Measurements from ENCODE around the gene POLR3H.
"Not testable (repeated sequence)": the region's sequence is repeated elsewhere in the genome, so short reads cannot be mapped to it uniquely, and the experiment has no call there.

DNA sequence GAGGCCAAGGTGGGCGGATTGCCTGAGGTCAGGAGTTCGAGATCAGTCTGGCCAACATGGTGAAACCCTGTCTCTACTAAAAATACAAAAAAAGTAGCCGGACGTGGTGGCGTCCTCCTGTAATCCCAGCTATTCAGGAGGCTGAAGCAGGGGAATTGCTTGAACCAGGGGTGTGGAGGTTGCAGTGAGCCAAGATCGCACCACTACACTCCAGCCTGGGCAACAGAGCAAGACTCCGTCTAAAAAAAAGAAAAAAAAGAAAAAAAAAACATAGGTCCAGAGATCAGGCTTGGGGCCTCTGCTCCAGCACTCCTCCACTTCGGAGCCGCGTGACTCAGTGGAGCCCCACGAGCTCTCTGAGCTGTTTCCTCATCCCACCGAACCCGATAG, 14.0 kb upstream of the POLR3H start:
- not testable (repeated sequence) for TF ChIP-seq SPI1 (IDR thresholded peaks at IDR 0.05; ENCODE audit: low read depth, low read length); POLR2A (IDR thresholded peaks at IDR 0.05; ENCODE audit: low read depth, low read length); POLR2AphosphoS5 (IDR thresholded peaks at IDR 0.05; ENCODE audit: low read depth, low read length); TAF1 (IDR thresholded peaks at IDR 0.05; ENCODE audit: low read depth, low read length); PAX5 (IDR thresholded peaks at IDR 0.05; ENCODE audit: insufficient read depth, low read length, severe bottlenecking)

Measured in GM12891 (cell line).